PC-9 (cell line): Measurements from ENCODE around the gene NAALADL1. TPM values are rescaled to one million over a fixed set of nuclear protein-coding genes. Genes with fewer than 3 reads are reported as not detected.

ENCODE experiments used
- BruUV-seq: library from RNA; stranded (reverse); fragments of 400-500 nt; replicated peaks from 2 replicates; lab custom pipeline; 2021; lab: Mats Ljungman, UMichigan
- CTCF ChIA-PET: fragments of 300-600 bp; sonication (Branson Sonifier 250); formaldehyde crosslinking; loops from one replicate; lab custom pipeline; 2022; ENCODE audit warnings: antibody characterized with exemption; lab: Charles Lee
- POLR2A ChIA-PET: fragments of 300-600 bp; sonication (Branson Sonifier 250); formaldehyde crosslinking; loops from one replicate; lab custom pipeline; 2022; ENCODE audit warnings: antibody characterized with exemption; ENCODE audit not compliant: unreplicated experiment; lab: Charles Lee
- DNase-seq, 2 experiments: peaks; one replicate each; pipeline versions ENCODE4 v3.0.0 to v3.0.0-alpha.2; 2015 to 2022; ENCODE audit warnings: mixed read lengths in 1 of 2
- H2AFZ ChIP-seq: fragments of 200-600 bp; sonication (generic); 2 replicates; pipeline ENCODE4 v1.8.1; 2017; ENCODE audit warnings: antibody characterized with exemption
- H3F3A ChIP-seq: fragments of 200-600 bp; sonication (generic); 2 replicates; pipeline ENCODE4 v1.8.1; 2017; ENCODE audit warnings: antibody characterized with exemption, mild to moderate bottlenecking, low read depth; ENCODE audit not compliant: insufficient read depth
- H3K27ac ChIP-seq: fragments of 200-600 bp; sonication (generic); 2 replicates; pipeline ENCODE4 v1.6.1; 2016; ENCODE audit warnings: mixed run types
- H3K27me3 ChIP-seq: fragments of 200-600 bp; sonication (generic); 2 replicates; pipeline ENCODE4 v1.6.1; 2016; ENCODE audit warnings: low read depth, mixed run types; ENCODE audit not compliant: insufficient read depth
- H3K36me3 ChIP-seq: fragments of 200-600 bp; sonication (generic); 2 replicates; pipeline ENCODE4 v1.6.1; 2016; ENCODE audit warnings: low read depth, mixed run types
- H3K4me1 ChIP-seq: fragments of 200-600 bp; sonication (generic); replicated peaks from 2 replicates; pipeline ENCODE4 v1.6.1; 2016; ENCODE audit warnings: mixed run types; ENCODE audit not compliant: insufficient read depth
- H3K4me2 ChIP-seq: fragments of 200-600 bp; sonication (generic); 2 replicates; pipeline ENCODE4 v1.6.1; 2017; ENCODE audit warnings: mixed run types
- H3K4me3 ChIP-seq: fragments of 200-600 bp; sonication (generic); 2 replicates; pipeline ENCODE4 v1.6.1; 2016; ENCODE audit warnings: mixed run types
- H3K79me2 ChIP-seq: fragments of 200-600 bp; sonication (generic); 2 replicates; pipeline ENCODE4 v1.6.1; 2017; ENCODE audit warnings: low read depth, mixed run types
- H3K9me2 ChIP-seq: fragments of 200-600 bp; sonication (generic); 2 replicates; pipeline ENCODE4 v1.8.1; 2017; ENCODE audit warnings: mild to moderate bottlenecking; ENCODE audit not compliant: insufficient read depth
- H3K9me3 ChIP-seq: fragments of 200-600 bp; sonication (generic); 2 replicates; pipeline ENCODE4 v1.8.1; 2016; ENCODE audit warnings: low read depth; ENCODE audit not compliant: insufficient read depth
- H4K20me1 ChIP-seq: fragments of 200-600 bp; sonication (generic); 2 replicates; pipeline ENCODE4 v1.8.1; 2017; ENCODE audit not compliant: insufficient read depth
- EZH2 ChIP-seq: fragments of 200-600 bp; sonication (generic); IDR thresholded peaks from 2 replicates; pipeline ENCODE4 v1.8.0; 2017; ENCODE audit warnings: antibody characterized with exemption, low read depth
- intact Hi-C: fragments of 100-400 bp; cut with micrococcal nuclease; formaldehyde crosslinking; loops from one replicate; pipeline ENCODE4 v1.10.0; 2022; ENCODE audit not compliant: unreplicated experiment
- total RNA-seq: library from RNA; stranded (reverse); gene quantifications from 2 replicates; pipeline ENCODE4 v1.2.3, GENCODE V29; 2021
- TF ChIP-seq, protein P1 (sequence below): fragments of 200-600 bp; sonication (generic); conservative IDR thresholded peaks from 2 replicates; pipeline ENCODE4 v1.6.1; 2017; ENCODE audit warnings: mixed run types, antibody characterized with exemption, mild to moderate bottlenecking, moderate library complexity

Gene NAALADL1
- total RNA-seq, 1 experiment from 2014 or later = not detected

DNA sequence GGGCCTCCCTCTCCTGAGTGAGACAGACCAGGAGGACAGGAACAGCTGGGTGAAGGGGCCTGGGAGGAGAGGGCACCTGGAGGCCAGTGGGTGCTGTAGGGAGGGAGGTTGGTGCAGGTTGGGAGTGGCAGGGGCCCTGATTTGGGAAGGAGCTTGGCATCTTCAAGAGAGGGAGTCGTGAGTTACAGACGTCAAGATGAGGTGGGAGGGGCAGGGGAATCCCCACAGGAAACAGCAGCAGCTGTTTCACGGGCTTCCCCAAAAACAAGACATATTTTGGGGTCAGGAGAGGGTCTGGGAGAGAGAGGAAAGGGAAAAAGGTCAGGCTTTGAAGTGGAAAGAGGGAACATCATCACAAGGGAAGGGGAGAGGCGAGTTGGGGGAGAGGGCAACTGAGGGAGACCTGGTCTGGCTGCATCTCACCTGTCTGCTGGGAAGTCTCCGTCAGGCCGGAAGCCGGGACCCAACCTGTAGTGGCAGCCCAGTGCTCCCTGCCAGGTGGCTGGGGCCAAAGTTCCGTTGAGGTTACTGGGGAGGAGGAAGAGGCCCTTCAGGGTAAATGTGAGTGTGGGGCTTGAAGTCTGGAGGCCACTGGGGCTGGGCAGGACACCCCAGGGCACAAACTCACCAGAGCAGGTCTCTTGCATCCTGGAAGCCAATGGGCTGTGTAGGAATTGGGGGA lies 4.4 kb downstream of the NAALADL1 start:
- Histone ChIP-seq H4K20me1 (no peaks in the 10 kb centered on the region), H3K79me2 (no peaks in the 10 kb centered on the region), H3K27ac (no peak overlapping the region), H3K27me3 (no peaks in the 10 kb centered on the region), H3K9me2 (no peaks in the 10 kb centered on the region), H3K4me3 (no peak overlapping the region), H2AFZ (no peak overlapping the region), H3F3A (no peaks in the 10 kb centered on the region; the same call in 1 of the 2 replicates), H3K4me1 (no peaks in the 10 kb centered on the region), H3K4me2 (no peak overlapping the region), H3K9me3 (no peaks in the 10 kb centered on the region), H3K36me3 (no peaks in the 10 kb centered on the region)
- intact Hi-C loops = no loop called here
- no TSS peak for BruUV-seq
- no peak for DNase-seq
- ChIA-PET CTCF (no interaction called here), POLR2A (interaction anchor here (0.7 kb wide), 1 partner anchor 431 kb away, joined by 4 read pairs; no protein-coding TSS in a partner anchor)
- TF ChIP-seq EZH2 = no peak
- TF ChIP-seq, protein P1, sequence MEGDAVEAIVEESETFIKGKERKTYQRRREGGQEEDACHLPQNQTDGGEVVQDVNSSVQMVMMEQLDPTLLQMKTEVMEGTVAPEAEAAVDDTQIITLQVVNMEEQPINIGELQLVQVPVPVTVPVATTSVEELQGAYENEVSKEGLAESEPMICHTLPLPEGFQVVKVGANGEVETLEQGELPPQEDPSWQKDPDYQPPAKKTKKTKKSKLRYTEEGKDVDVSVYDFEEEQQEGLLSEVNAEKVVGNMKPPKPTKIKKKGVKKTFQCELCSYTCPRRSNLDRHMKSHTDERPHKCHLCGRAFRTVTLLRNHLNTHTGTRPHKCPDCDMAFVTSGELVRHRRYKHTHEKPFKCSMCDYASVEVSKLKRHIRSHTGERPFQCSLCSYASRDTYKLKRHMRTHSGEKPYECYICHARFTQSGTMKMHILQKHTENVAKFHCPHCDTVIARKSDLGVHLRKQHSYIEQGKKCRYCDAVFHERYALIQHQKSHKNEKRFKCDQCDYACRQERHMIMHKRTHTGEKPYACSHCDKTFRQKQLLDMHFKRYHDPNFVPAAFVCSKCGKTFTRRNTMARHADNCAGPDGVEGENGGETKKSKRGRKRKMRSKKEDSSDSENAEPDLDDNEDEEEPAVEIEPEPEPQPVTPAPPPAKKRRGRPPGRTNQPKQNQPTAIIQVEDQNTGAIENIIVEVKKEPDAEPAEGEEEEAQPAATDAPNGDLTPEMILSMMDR = no peak

DNA sequence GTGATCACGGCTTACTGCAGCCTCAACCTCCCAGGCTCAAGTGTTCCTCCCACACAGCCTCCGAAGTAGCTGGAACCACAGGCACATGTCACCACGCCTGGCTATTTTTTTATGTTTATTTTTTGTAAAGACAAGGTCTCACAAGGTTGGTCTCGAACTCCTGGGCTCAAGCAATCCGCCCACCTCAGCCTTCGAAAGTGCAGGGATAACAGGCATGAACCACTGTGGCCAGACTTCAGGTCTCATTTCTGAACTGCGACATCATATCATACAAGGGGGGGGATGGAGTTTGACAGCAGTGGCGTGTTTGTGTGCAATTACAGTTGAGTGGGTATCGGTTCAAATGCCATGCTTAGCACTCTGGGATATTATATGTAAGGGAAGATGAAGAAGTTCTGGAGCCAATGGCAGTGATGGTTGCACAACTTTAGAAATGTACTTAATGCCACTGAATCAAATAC lies 6.9 kb downstream of the NAALADL1 start:
- TF ChIP-seq, protein P1 = no peak

GRCh38 chr11:65047581-65048422 lies 10.6 kb downstream of the NAALADL1 start:
- TF ChIP-seq, protein P1 = no peak
- no peak for TF ChIP-seq EZH2
- Histone ChIP-seq H3F3A (peaks cover 11% of the 10 kb centered on the region; the same call in 1 of the 2 replicates), H3K4me3 (no peak overlapping the region), H3K9me2 (no peaks in the 10 kb centered on the region), H4K20me1 (no peaks in the 10 kb centered on the region), H2AFZ (no peak overlapping the region), H3K36me3 (no peaks in the 10 kb centered on the region), H3K9me3 (no peaks in the 10 kb centered on the region), H3K27me3 (no peaks in the 10 kb centered on the region), H3K79me2 (peaks cover 12% of the 10 kb centered on the region), H3K27ac (no peak overlapping the region), H3K4me1 (peaks cover 7% of the 10 kb centered on the region), H3K4me2 (no peak overlapping the region)
- DNase-seq = no peak
- intact Hi-C loops = no loop called here
- BruUV-seq = no TSS peak
- ChIA-PET POLR2A (no interaction called here), CTCF (no interaction called here)

More for the DNA sequence above, 6.9 kb downstream of the NAALADL1 start:
- no peak overlapping the region for H3K4me3 ChIP-seq
- no peaks in the 10 kb centered on the region for H3K27me3 ChIP-seq
- H2AFZ ChIP-seq = no peak overlapping the region
- no peak for DNase-seq
- no peaks in the 10 kb centered on the region for H3K9me2 ChIP-seq
- H3F3A ChIP-seq = no peaks in the 10 kb centered on the region; the same call in 1 of the 2 replicates
- H3K36me3 ChIP-seq = no peaks in the 10 kb centered on the region
- H4K20me1 ChIP-seq = no peaks in the 10 kb centered on the region
- H3K4me1 ChIP-seq = no peaks in the 10 kb centered on the region
- ChIA-PET POLR2A (no interaction called here), CTCF (no interaction called here)
- no TSS peak for BruUV-seq
- H3K27ac ChIP-seq = no peak overlapping the region
- no peak overlapping the region for H3K4me2 ChIP-seq
- no peaks in the 10 kb centered on the region for H3K9me3 ChIP-seq
- intact Hi-C loops = no loop called here
- no peaks in the 10 kb centered on the region for H3K79me2 ChIP-seq
